NCI-H2029 (cell line): Measurements from ENCODE around the gene ACTL9.

Experiments
- DNase-seq: peaks from one replicate; lab custom pipeline; 2025; lab: John Stamatoyannopoulos, UW

Gene ACTL9

GRCh38 chr19:8684001-8684902, 14.3 kb downstream of the ACTL9 start:
- DNase-seq = no peak

GRCh38 chr19:8682931-8683330, 15.7 kb downstream of the ACTL9 start:
- DNase-seq = no peak

GRCh38 chr19:8682472-8682871, 16.1 kb downstream of the ACTL9 start:
- DNase-seq = no peak

DNA sequence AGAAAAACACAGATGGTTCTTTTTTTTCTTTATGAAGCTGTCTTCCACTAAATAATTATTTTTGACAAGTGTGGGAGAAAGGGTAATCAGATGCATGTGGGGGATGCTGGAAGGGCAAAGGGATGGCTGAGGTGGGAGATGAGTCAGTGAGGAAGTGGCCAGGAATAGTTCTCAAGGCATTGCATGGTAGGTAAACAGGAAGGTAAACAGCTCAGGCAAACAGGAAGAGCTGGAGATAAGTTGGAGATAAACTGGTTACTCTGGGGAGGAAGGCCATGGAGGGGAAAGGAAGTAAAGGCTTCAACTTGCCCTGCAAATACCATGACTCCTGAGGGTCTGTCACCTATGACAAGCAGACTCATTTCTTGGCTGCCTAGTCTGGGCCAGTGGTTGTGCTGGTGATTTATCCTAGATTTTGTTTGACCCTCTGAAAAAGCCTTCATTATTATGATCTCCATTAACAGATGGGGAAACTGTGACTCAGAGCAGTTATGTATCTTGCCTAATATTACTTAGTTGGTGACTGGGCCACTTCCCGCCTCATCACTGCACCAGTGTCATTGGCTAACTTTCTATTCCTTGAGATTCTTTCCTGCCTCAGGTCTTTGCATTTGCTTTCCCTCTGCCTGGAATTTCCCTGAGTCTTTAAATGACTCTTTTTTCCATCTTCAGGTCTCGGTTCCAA, 17.1 kb downstream of the ACTL9 start:
- no peak for DNase-seq

GRCh38 chr19:8680676-8681344, 17.8 kb downstream of the ACTL9 start:
- no peak for DNase-seq

GRCh38 chr19:8678244-8678807, 20.3 kb downstream of the ACTL9 start:
- no peak for DNase-seq

DNA sequence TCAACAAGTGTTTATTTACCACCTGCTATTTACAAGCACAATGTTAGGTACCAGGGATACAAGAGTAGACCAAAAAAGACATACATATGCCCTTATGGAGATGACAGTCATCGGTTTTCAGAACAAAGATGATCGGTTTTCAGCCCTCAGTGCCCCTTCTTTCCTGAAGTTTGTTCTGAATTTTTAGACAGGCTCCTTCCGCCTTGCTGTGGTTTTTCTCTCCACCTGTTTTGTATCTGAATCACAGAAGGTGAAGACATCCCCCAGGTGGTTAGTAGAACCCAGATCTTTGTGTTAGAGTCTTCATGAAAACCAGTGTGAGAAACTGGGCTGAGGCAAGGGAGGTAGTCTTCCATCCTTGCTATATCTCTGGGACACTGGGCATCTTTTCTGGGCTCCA, 23.5 kb downstream of the ACTL9 start:
- no peak for DNase-seq

GRCh38 chr19:8673276-8673891, 25.2 kb downstream of the ACTL9 start:
- no peak for DNase-seq

GRCh38 chr19:8666814-8667405, 31.7 kb downstream of the ACTL9 start:
- DNase-seq = no peak

DNA sequence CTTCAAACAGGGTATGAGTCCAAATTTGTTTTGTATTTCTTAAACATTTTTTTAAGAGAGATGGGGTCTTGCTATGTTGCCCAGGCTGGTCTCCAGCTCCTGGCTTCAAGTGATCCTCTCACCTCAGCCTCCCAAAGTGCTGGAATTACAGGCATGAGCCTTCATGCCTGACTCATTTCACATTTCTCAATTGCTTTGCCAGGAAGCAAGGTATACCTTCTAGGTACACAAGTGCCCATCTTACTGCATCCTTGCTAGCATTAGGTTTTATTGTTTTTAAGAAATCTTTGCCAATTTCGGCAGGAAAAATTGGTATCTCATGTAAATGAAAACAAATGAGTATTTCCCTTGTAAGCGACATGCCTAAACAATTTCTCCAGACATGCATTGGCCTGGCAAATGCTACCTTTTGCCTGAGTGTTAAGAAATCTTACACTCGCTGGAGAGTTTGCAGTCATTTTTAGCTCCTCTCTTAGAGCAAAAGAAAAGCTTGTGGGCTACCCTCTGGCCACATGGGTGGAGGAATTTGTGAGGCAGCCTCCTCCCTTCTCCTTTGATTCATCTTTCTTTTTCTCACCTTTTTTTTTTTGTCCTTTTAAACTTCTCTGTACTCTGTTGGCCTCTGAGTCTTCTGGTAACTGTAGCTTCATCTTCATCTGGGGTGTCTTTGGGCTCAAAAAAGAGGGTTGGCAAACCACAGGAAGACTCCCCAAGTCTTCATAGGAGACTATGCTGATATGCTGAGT, 33.0 kb downstream of the ACTL9 start:
- DNase-seq = no peak

- no peak for DNase-seq
Observed at GRCh38 chr19:8664671-8665057, 33.9 kb downstream of the ACTL9 start.

GRCh38 chr19:8663920-8664670, 34.5 kb downstream of the ACTL9 start:
- DNase-seq = no peak

DNA sequence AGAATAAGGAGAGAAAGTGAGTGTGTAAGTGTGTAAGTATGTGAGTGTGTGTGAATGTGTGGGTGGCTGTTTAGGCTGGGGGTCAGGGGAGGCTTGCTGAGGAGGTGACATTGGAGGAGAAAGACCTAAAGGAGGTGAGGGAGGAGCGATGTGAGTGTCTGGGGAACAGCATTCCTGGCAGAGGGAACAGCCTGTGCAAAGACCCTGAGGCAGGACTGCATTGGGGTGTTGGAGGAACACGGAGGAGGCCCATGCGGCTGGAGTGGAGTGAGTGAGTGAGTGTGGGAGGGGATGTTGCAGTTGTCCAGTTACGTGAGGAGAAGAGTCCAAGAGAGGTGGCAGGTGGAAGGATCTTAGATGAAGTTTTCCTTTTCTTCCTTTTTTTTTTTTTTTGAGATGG, 36.3 kb downstream of the ACTL9 start:
- DNase-seq = no peak

GRCh38 chr19:8659905-8660304, 38.7 kb downstream of the ACTL9 start:
- DNase-seq = no peak

GRCh38 chr19:8657869-8658268, 40.7 kb downstream of the ACTL9 start:
- no peak for DNase-seq

- DNase-seq = no peak
Observed at GRCh38 chr19:8655340-8655709, 43.3 kb downstream of the ACTL9 start.

DNA sequence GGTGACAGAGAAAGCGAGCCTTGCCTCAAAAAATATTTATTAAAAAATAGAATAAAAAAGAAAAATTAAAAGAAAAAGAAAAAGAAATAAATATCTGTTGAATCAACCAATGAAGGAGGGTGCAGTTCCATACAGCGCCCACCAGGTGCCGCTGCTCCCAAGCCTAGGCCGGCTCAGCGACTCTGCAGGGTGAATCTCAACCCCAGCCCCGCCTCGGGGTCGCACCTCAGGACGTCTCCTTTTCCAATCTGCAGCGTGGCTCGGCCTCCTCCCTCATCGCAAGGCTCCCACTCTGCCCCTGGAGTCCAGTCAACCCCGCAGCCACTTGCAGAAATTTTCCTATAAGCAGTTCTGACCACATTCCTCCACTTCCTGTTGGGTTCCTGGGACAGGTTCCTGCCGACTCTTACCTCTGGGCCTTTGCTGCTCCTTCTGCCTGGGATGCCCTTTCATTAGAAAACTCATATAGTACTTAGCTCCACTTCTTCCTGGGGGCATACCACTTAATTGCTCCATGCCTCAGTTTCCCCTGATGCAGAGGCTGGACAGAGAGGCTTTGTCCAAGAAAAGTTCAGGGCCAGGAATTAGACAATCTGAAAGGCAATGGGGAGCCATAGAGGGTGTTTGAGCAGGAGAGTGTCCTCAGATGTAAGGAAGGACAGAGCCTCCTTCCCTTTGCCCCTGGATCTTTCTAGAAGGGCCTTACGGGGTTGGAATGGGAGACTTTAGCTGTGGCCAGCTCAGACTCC, 43.8 kb downstream of the ACTL9 start:
- DNase-seq = no peak

DNA sequence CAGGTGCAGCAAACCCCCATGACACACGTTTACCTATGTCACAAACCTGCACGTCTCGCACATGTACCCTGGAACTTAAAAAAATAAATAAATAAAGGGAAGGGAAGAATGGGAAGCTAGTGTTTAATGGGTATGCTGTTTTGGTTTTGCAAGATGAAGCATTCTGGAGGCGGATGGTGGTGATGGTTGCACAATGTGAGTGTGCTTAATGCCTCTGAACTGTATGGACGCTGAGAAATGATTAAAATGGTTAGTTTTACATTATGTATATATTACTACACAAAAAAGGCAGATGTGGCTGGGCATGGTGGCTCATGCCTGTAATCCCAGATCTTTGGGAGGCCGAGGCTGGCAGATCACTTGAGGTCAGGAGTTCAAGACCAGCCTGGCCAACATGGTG, 50.4 kb downstream of the ACTL9 start:
- no peak for DNase-seq
